ENCODE data around the gene SEC22A.

The SEC22A gene

GRCh38 chr3:123305192-123305591 lies 103.4 kb downstream of the SEC22A start:
- no peak for DNase-seq
- Histone ChIP-seq H3K36me3 (replicated peaks) (no peaks in the 10 kb centered on the region), H3K27ac (no peak overlapping the region), H3K27me3 (replicated peaks) (no peaks in the 10 kb centered on the region), H3K4me3 (ENCODE audit: low read depth, low read length) (no peak overlapping the region)
- TF ChIP-seq, protein P1, sequence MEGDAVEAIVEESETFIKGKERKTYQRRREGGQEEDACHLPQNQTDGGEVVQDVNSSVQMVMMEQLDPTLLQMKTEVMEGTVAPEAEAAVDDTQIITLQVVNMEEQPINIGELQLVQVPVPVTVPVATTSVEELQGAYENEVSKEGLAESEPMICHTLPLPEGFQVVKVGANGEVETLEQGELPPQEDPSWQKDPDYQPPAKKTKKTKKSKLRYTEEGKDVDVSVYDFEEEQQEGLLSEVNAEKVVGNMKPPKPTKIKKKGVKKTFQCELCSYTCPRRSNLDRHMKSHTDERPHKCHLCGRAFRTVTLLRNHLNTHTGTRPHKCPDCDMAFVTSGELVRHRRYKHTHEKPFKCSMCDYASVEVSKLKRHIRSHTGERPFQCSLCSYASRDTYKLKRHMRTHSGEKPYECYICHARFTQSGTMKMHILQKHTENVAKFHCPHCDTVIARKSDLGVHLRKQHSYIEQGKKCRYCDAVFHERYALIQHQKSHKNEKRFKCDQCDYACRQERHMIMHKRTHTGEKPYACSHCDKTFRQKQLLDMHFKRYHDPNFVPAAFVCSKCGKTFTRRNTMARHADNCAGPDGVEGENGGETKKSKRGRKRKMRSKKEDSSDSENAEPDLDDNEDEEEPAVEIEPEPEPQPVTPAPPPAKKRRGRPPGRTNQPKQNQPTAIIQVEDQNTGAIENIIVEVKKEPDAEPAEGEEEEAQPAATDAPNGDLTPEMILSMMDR (IDR thresholded peaks at IDR 0.05; ENCODE audit: low read depth, low read length, missing control alignments), result no peak
- in situ Hi-C loops (cut with HindIII; ENCODE audit: low pct_ligation_motif_present, low sequenced_read_pairs), result no loop called here

GRCh38 chr3:123307064-123307463 lies 105.3 kb downstream of the SEC22A start:
- TF ChIP-seq, protein P1 (IDR thresholded peaks at IDR 0.05; ENCODE audit: low read depth, low read length, missing control alignments), result no peak
- H3K4me3 ChIP-seq (ENCODE audit: low read depth, low read length), result no peak overlapping the region
- H3K27me3 ChIP-seq (replicated peaks), result no peaks in the 10 kb centered on the region
- in situ Hi-C loops (cut with HindIII; ENCODE audit: low pct_ligation_motif_present, low sequenced_read_pairs), result no loop called here
- DNase-seq, result no peak
- no peaks in the 10 kb centered on the region for H3K36me3 ChIP-seq (replicated peaks)
- no peak overlapping the region for H3K27ac ChIP-seq

DNA sequence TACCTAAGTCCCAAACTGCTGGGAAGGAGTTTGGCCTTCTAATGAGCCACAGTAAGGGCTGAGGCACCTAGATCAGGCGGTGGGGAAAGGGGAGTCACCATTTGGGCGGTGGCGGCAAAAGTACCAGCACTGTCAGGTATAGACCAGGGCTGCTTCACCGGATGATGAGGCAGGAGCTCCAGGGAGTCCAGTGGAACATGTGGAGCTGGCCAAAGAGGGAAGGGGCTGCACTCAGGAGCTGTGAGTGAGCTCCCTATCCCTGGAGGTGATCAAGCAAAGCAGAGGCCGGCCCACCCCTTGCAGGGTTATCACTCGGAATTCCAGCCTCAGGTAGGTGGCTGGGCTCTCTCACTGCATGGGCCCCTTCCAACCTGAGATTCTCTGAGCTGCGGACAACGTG lies 108.4 kb downstream of the SEC22A start:
- DNase-seq, result no peak
- no peak overlapping the region for H3K27ac ChIP-seq
- H3K27me3 ChIP-seq (replicated peaks), result peaks cover 3% of the 10 kb centered on the region
- no peak overlapping the region for H3K4me3 ChIP-seq (ENCODE audit: low read depth, low read length)
- no peaks in the 10 kb centered on the region for H3K36me3 ChIP-seq (replicated peaks)
- TF ChIP-seq, protein P1 (IDR thresholded peaks at IDR 0.05; ENCODE audit: low read depth, low read length, missing control alignments), result no peak
- in situ Hi-C loops (cut with HindIII; ENCODE audit: low pct_ligation_motif_present, low sequenced_read_pairs), result no loop called here

- in situ Hi-C loops (cut with HindIII; ENCODE audit: low pct_ligation_motif_present, low sequenced_read_pairs), result no loop called here
- DNase-seq, result no peak
- TF ChIP-seq, protein P1 (IDR thresholded peaks at IDR 0.05; ENCODE audit: low read depth, low read length, missing control alignments), result no peak
- no peak overlapping the region for H3K27ac ChIP-seq
- no peaks in the 10 kb centered on the region for H3K36me3 ChIP-seq (replicated peaks)
- H3K27me3 ChIP-seq (replicated peaks), result peaks cover 3% of the 10 kb centered on the region
- no peak overlapping the region for H3K4me3 ChIP-seq (ENCODE audit: low read depth, low read length)
Measured at GRCh38 chr3:123310741-123311140, 109.0 kb downstream of the SEC22A start.

DNA sequence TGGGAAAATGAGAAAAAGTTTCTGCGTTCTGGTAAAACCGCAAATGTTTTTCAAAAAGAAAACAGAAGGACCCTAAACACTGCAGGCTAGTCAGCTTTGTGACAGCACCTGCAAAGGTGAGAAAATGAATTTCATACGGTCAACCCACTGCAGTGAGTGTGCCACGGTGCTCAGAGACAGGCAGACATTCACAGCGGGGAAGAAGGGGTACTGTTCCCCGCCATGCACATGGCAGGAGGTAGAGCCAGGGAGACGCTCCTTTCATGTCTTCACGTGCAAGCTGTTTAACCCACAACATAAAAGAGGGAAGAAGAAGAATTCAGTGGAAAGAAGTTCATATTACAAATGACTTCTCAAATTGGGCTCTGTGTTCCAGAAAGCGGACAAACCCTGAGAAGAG lies 109.5 kb downstream of the SEC22A start:
- no peak for DNase-seq
- Histone ChIP-seq H3K27me3 (replicated peaks) (peaks cover 3% of the 10 kb centered on the region), H3K36me3 (replicated peaks) (no peaks in the 10 kb centered on the region), H3K27ac (no peak overlapping the region), H3K4me3 (ENCODE audit: low read depth, low read length) (no peak overlapping the region)
- TF ChIP-seq, protein P1 (IDR thresholded peaks at IDR 0.05; ENCODE audit: low read depth, low read length, missing control alignments), result no peak
- in situ Hi-C loops (cut with HindIII; ENCODE audit: low pct_ligation_motif_present, low sequenced_read_pairs), result no loop called here

All from brain microvascular endothelial cell (primary cell).